Subcutaneous adipose tissue (tissue), 4 donors: ENCODE results near the gene CSNK1G1. TPM values are rescaled to one million over a fixed set of nuclear protein-coding genes. Genes with fewer than 3 reads are reported as not detected.

Source experiments
- total RNA-seq, 4 donors: library from RNA; depleted of rRNA; stranded (reverse); fragments of >200 nt; gene quantifications; one replicate each; pipeline ENCODE4 v1.1.0, GENCODE V29; 2016
- TF ChIP-seq, protein P1 (sequence below): fragments of 450-650 bp; IDR thresholded peaks from one replicate; pipeline ENCODE4 v1.5.1; 2016; ENCODE audit warnings: low read depth, mild to moderate bottlenecking, control low read depth, antibody characterized with exemption, moderate library complexity

CSNK1G1 gene
- total RNA-seq, 4 donors from 2014 or later, result 13.0 to 26.7 (median 16.2) TPM

DNA sequence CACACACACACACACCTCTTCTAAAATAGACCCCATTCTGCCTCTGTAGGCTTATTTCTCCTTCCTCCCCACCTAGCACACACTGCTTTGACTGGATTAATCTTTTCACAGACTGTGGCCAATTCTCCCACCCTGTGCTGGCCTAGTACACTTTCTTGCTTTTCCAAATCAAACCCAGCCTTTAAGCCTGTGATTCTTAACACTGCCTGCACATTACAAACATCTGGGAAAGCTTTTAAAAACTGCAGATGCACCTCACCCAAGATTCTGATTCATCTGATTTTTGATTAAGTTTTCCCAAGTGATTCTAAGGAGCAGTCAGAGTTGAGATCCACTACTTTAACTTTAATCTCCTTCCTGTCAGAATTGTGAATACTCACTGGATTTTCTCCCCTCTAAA is 12.8 kb downstream of the CSNK1G1 start:
- TF ChIP-seq, protein P1, sequence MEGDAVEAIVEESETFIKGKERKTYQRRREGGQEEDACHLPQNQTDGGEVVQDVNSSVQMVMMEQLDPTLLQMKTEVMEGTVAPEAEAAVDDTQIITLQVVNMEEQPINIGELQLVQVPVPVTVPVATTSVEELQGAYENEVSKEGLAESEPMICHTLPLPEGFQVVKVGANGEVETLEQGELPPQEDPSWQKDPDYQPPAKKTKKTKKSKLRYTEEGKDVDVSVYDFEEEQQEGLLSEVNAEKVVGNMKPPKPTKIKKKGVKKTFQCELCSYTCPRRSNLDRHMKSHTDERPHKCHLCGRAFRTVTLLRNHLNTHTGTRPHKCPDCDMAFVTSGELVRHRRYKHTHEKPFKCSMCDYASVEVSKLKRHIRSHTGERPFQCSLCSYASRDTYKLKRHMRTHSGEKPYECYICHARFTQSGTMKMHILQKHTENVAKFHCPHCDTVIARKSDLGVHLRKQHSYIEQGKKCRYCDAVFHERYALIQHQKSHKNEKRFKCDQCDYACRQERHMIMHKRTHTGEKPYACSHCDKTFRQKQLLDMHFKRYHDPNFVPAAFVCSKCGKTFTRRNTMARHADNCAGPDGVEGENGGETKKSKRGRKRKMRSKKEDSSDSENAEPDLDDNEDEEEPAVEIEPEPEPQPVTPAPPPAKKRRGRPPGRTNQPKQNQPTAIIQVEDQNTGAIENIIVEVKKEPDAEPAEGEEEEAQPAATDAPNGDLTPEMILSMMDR, result no peak

DNA sequence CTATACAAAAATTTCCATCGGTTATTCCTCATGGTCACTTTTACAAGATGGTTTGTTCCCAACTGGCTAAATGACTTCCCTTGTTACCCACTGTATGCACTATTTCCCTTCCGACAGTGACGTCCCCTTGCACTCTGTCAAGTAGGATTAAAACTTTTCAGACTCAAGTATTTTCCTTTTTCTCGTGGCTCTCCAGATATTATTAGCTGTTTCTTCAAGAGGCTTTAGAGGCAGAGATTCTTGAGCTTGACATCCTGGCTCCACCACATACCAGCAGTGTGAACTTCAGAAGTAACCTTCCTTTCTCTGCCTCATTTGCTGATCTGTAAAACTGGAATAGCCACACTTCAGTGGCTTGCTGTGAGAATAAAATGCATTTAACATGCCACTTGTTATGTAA is 14.0 kb downstream of the CSNK1G1 start:
- TF ChIP-seq, protein P1, result no peak

DNA sequence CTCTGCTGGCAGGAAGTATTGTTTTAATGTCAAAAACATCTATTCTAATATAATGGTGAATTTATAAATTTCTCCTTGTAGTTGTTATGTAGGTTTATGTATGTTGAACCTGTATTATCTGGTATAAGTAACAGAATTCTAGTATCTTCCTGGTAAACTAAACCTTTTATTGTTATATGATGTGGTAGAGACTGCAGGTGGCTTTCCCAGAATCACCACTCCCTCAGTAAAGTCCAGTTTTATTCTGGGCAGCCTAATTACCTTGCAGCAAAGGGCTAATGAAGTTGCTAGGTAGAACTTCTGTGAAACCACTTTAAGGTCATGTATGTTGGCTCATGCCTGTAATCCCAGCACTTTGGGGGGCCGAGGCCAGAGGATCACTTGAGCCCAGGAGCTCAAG is 15.6 kb downstream of the CSNK1G1 start:
- TF ChIP-seq, protein P1, result no peak

DNA sequence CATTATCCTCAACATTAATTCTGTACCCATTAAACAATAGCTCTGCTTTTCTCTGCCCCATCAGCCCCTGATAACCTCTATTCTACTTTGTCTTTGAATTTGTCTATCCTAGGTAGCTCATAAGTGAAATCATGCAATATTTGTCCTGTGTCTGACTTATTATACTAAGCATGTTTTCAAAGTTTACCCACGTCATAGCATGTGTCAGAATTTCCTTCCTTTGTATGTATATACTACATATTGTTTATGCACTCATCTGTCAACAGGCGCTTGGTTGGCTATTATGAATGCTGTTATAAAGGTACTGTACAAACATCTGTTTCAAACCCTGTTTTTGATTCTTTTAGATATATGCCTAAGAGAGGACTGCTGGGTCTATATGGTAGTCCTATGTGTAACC is 18.2 kb downstream of the CSNK1G1 start:
- TF ChIP-seq, protein P1, result no peak

DNA sequence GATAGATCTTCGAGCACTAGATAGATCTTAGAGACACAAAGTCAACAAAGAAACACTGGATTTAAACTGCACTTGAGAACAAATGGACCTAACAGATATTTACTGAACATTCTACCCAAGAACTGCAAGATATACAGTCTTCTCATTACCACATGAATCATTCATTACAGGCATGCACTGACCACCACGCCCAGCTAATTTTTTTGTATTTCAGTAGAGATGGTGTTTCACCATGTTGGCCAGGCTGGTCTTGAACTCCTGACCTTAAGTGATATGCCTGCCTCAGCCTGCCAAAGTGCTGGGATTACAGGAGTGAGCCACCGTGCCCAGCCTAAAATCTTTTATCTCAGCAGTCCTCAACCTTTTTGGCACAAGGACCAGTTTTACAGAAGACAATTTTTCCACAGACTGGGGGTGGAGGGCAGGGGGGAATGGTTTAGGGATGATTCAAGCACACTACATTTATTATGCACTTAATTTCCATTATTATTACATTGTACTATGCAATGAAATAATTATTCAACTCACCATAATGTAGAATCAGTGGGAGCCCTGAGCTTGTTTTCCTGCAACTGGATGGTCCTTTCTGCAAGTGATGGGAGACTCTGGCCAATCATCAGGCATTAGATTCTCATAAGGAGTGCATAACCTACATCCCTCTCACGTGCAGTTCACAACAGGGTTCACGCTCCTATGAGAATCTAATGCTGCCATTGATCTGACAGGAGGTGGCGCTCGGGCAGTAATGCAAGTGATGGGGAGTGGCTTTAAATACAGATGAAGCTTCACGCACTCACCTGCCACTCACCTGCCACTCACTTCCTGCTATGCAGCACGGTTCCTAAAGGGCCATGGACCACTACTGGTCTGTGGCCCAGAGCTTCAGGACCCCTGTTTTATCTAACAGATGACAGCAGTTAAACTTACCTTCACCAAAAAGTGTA is 21.7 kb downstream of the CSNK1G1 start:
- TF ChIP-seq, protein P1, result no peak

DNA sequence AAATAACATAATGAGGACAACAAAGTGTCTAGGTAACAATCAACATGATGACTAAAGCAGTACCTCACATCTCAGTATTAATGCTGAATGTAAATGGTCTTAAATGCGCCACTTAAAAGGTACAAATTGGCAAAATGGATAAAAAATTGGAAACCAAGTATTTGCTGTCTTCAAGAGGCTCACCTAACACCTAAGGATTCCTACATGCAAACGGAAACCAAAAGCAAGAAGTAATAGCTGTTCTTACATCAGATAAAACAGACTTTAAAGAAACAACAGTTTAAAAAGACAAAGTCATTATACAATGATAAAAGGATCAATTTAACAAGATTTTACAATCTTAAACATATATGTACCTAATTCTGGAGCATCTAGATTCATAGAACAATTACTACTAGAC is 22.5 kb downstream of the CSNK1G1 start:
- TF ChIP-seq, protein P1, result no peak

DNA sequence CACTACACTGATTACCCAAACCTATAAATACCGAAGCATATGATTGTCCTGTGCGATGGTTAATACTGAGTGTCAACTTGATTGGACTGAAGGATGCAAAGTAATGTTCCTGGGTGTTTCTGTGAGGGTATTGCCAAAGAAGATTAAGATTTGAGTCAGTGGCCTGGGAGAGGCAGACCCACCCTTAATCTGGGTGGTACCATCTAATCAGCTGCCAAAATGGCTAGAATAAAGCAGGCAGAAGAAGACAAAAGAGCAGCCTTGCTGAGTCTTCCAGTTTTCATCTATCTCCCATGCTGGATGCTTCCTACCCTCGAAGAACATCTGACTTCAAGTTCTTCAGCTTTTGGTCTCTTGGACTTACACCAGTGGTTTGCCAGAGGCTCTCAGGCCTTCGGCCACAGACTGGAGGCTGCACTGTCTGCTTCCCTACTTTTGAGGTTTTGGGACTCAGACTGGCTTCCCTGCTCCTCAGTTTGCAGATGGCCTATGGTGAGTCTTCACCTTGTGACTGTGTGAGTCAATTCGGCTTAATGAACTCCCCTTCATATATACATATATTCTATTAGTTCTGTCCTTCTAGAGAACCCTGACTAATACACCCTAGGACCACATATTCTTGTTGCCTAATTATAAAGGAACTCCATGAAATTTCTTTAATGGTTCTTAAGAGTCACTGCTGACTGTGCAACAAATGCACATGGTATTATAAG is 31.7 kb downstream of the CSNK1G1 start:
- TF ChIP-seq, protein P1, result no peak
